ENCODE results near the gene BLID. TPM values are rescaled to one million over a fixed set of nuclear protein-coding genes. Genes with fewer than 3 reads are reported as not detected.

Gene BLID
- total RNA-seq, 1 experiment from 2014 or later, result not detected

DNA sequence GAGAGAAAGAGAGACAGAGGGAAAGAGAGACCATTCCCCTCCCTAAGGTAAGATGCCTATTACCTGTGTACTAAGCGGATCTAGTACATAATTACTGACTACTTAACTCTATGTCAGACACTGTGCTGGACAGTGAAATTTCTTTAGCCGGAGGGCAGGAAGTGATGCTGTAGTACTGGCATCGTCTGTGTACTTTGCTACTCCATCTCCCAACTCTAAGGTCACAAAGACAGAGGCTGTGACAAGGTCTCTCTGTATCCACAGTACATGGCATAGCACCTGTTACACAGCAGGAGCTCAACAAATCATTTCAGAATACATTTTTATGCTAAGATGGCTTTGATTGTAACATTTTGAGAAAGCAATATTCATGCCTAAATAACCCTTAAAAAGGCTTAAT, 9.0 kb downstream of the BLID start:
- H2BK12ac ChIP-seq (ENCODE audit: insufficient read length, low read depth, low read length), result no peak overlapping the region
- H3K23me2 ChIP-seq (ENCODE audit: insufficient read length, low read depth, low read length, poor library complexity, severe bottlenecking), result no peaks in the 10 kb centered on the region
- H2BK120ac ChIP-seq (ENCODE audit: low read depth, low read length, poor library complexity, severe bottlenecking), result no peak overlapping the region
- no peak overlapping the region for H3K56ac ChIP-seq (ENCODE audit: insufficient read length, low read depth, low read length)
- H3K36me3 Mint-ChIP-seq (ENCODE audit: insufficient read depth in 1 of 3, low read depth in 3 of 3), result no peaks in the 10 kb centered on the region
- H3K79me1 ChIP-seq (ENCODE audit: insufficient read depth, low read depth, low read length, poor library complexity, severe bottlenecking), result no peaks in the 10 kb centered on the region
- no peak overlapping the region for H2BK15ac ChIP-seq (ENCODE audit: low read depth, low read length)
- no peaks in the 10 kb centered on the region for H4K20me1 ChIP-seq (ENCODE audit: control insufficient read depth, insufficient read depth, insufficient read length)
- WGBS (ENCODE audit: extremely low coverage, insufficient read length, low lambda C conversion rate), result no CpG with 5 or more reads among the region's 3 CpGs
- H3K79me2 ChIP-seq (ENCODE audit: insufficient read depth, low read length), result no peaks in the 10 kb centered on the region
- no peaks in the 10 kb centered on the region for H3K9me3 ChIP-seq (ENCODE audit: control insufficient read depth, low read depth, low read length)
- H2BK5ac ChIP-seq (ENCODE audit: insufficient read length, low read length), result no peak overlapping the region
- no peak overlapping the region for H3K27ac Mint-ChIP-seq
- H3K4me1 Mint-ChIP-seq, result peaks cover 15% of the 10 kb centered on the region in 2 experiments
- H3K9ac ChIP-seq (ENCODE audit: extremely low read depth, insufficient read length, low read length), result no peak overlapping the region
- no peak overlapping the region for H2AK5ac ChIP-seq (ENCODE audit: insufficient read length, low read length)
- H3K27me3 Mint-ChIP-seq (ENCODE audit: low read depth), result no peaks in the 10 kb centered on the region; the same call in 1 of the 2 replicates
- no peak overlapping the region for H3K23ac ChIP-seq (ENCODE audit: insufficient read length, low read depth, low read length)
- H3K27ac ChIP-seq (ENCODE audit: insufficient read length, low read depth, low read length), result no peak overlapping the region
- H2BK20ac ChIP-seq (ENCODE audit: low read depth, low read length, poor library complexity, severe bottlenecking), result no peak overlapping the region
- no peak overlapping the region for H3K4me3 Mint-ChIP-seq
- H3K27me3 ChIP-seq (ENCODE audit: insufficient read depth, low read length), result no peaks in the 10 kb centered on the region
- no peaks in the 10 kb centered on the region; a peak in 1 of 5 replicates for H3K9me3 Mint-ChIP-seq
- DNase-seq, result no peak
- H4K91ac ChIP-seq (ENCODE audit: insufficient read length, low read depth, low read length), result no peak overlapping the region
- H3K4ac ChIP-seq (ENCODE audit: low read depth, low read length), result no peak overlapping the region
- no peak overlapping the region for H2AFZ ChIP-seq (ENCODE audit: low read length)
- H4K8ac ChIP-seq (replicated peaks; ENCODE audit: insufficient read length, low read depth, low read length), result no peak overlapping the region
- H3T11ph ChIP-seq (ENCODE audit: low read length), result no peak overlapping the region
- H3K18ac ChIP-seq (ENCODE audit: insufficient read length, low read depth, low read length), result no peak overlapping the region
- H3K14ac ChIP-seq (ENCODE audit: insufficient read depth, low read length), result no peak overlapping the region
- no peak for TF ChIP-seq CTCF (conservative IDR thresholded peaks at IDR 0.05)
- H4K5ac ChIP-seq (ENCODE audit: insufficient read length, low read depth, low read length), result no peak overlapping the region
- H3K4me1 ChIP-seq (ENCODE audit: insufficient read depth, low read length), result no peaks in the 10 kb centered on the region
- H3K4me2 ChIP-seq (ENCODE audit: insufficient read depth, insufficient read length, low read length), result no peak overlapping the region
